ENCODE data around the gene ETNK1. TPM values are rescaled to one million over a fixed set of nuclear protein-coding genes. Genes with fewer than 3 reads are reported as not detected.

ETNK1 gene
- total and polyA plus RNA-seq, 8 donors, result 14.8 to 44.7 (median 21.6) TPM

- intact Hi-C loops (cut with DNase I), result loop anchor here in 1 of 3 donors (10.0 kb wide), 1 partner anchor 83 kb away; the partner anchor contains the start of gene C2CD5
- 52 to 54% methylated on average over 4 of the region's 4 CpGs for WGBS, 2 donors
- no peaks in the 10 kb centered on the region for H3K9me3 ChIP-seq
- peak overlapping the region in 1 of 4 donors; percentile 83 for H3K4me3 ChIP-seq
- no peak for DNase-seq
- FAIRE-seq, result no peak
- peaks cover 2 to 42% (median 38%) of the 10 kb centered on the region in 3 donors for H3K4me1 ChIP-seq
- H3K36me3 ChIP-seq, result no peaks in the 10 kb centered on the region
- H3K27me3 ChIP-seq, result no peaks in the 10 kb centered on the region
- no peak for TF ChIP-seq CTCF (IDR thresholded peaks at IDR 0.05)
- no peak for ATAC-seq
- no peak overlapping the region for H3K27ac ChIP-seq
Observed at GRCh38 chr12:22628228-22628627, 3.3 kb downstream of the ETNK1 start.

GRCh38 chr12:22631863-22632463, 7.0 kb downstream of the ETNK1 start:
- Histone ChIP-seq H3K4me3 (no peak overlapping the region), H3K36me3 (no peaks in the 10 kb centered on the region), H3K27me3 (no peaks in the 10 kb centered on the region), H3K4me1 (peaks cover 2 to 38% (median 27%) of the 10 kb centered on the region in 3 donors), H3K9me3 (no peaks in the 10 kb centered on the region), H3K27ac (no peak overlapping the region)
- WGBS, 2 donors, result 47 to 50% methylated on average over 3 of the region's 3 CpGs
- peak in 3 of 4 donors; percentile 32 to 46 (median 34) for TF ChIP-seq CTCF (IDR thresholded peaks at IDR 0.05)
- intact Hi-C loops (cut with DNase I), result loop anchor here in 1 of 3 donors (10.0 kb wide), 1 partner anchor 97 kb away; no protein-coding TSS in a partner anchor
- DNase-seq, result no peak
- peak in 3 of 4 donors; percentile 48 to 58 (median 49) for ATAC-seq
- FAIRE-seq, result peak; percentile 97

GRCh38 chr12:22634883-22635282, 9.9 kb downstream of the ETNK1 start:
- intact Hi-C loops (cut with DNase I), result loop anchor here in 1 of 3 donors (10.0 kb wide), 1 partner anchor 100 kb away; no protein-coding TSS in a partner anchor
- peaks cover 0 to 9% (median 0%) of the 10 kb centered on the region in 3 donors for H3K4me1 ChIP-seq
- no peak for FAIRE-seq

GRCh38 chr12:22635812-22636211, 10.8 kb downstream of the ETNK1 start:
- ATAC-seq (no peak), FAIRE-seq (no peak), DNase-seq (no peak)
- Histone ChIP-seq H3K27me3 (no peaks in the 10 kb centered on the region), H3K9me3 (no peaks in the 10 kb centered on the region), H3K36me3 (no peaks in the 10 kb centered on the region), H3K4me3 (no peak overlapping the region), H3K4me1 (peaks cover 0 to 9% (median 0%) of the 10 kb centered on the region in 3 donors), H3K27ac (no peak overlapping the region)
- intact Hi-C loops (cut with DNase I), result loop anchor here in 1 of 3 donors (10.0 kb wide), 1 partner anchor 101 kb away; no protein-coding TSS in a partner anchor
- 68 to 81% methylated on average over 1 of the region's 1 CpG for WGBS, 2 donors
- no peak for TF ChIP-seq CTCF (IDR thresholded peaks at IDR 0.05)

More at GRCh38 chr12:22634883-22635282, 9.9 kb downstream of the ETNK1 start:
- 80 to 83% methylated on average over 3 of the region's 3 CpGs for WGBS, 2 donors
- no peak overlapping the region for H3K4me3 ChIP-seq
- no peak for ATAC-seq
- no peaks in the 10 kb centered on the region for H3K36me3 ChIP-seq
- no peak for DNase-seq
- no peaks in the 10 kb centered on the region for H3K27me3 ChIP-seq
- no peaks in the 10 kb centered on the region for H3K9me3 ChIP-seq
- TF ChIP-seq CTCF (IDR thresholded peaks at IDR 0.05), result no peak
- H3K27ac ChIP-seq, result no peak overlapping the region

GRCh38 chr12:22640851-22641250, 15.9 kb downstream of the ETNK1 start:
- no peak overlapping the region for H3K27ac ChIP-seq
- intact Hi-C loops (cut with DNase I), result no loop called here
- no peaks in the 10 kb centered on the region for H3K4me1 ChIP-seq
- H3K9me3 ChIP-seq, result no peaks in the 10 kb centered on the region
- ATAC-seq, result no peak
- H3K27me3 ChIP-seq, result no peaks in the 10 kb centered on the region
- no peak for FAIRE-seq
- no peak for DNase-seq
- no peaks in the 10 kb centered on the region for H3K36me3 ChIP-seq
- no peak overlapping the region for H3K4me3 ChIP-seq
- 94 to 98% methylated on average over 2 of the region's 2 CpGs for WGBS, 2 donors
- no peak for TF ChIP-seq CTCF (IDR thresholded peaks at IDR 0.05)
